ENCODE measurements around the gene FARS2.
A peak's percentile ranks its signal among the peaks of the same experiment; 100 is the strongest.

The FARS2 gene

GRCh38 chr6:5662797-5663196, 401.5 kb downstream of the FARS2 start:
- FAIRE-seq (no peak), DNase-seq (ENCODE audit: low spot score) (no peak)

GRCh38 chr6:5663259-5663658, 401.9 kb downstream of the FARS2 start:
- FAIRE-seq (no peak), DNase-seq (ENCODE audit: low spot score) (no peak)

- FAIRE-seq (no peak), DNase-seq (ENCODE audit: low spot score) (no peak)
These were observed 402.4 kb downstream of the FARS2 start for GRCh38 chr6:5663739-5664138.

GRCh38 chr6:5664149-5664548, 402.8 kb downstream of the FARS2 start:
- DNase-seq (ENCODE audit: low spot score) (no peak), FAIRE-seq (no peak)

- DNase-seq (ENCODE audit: low spot score) (no peak), FAIRE-seq (no peak)
These were observed 403.9 kb downstream of the FARS2 start for GRCh38 chr6:5665173-5665572.

GRCh38 chr6:5665667-5666066, 404.4 kb downstream of the FARS2 start:
- FAIRE-seq: no peak
- no peak for DNase-seq (ENCODE audit: low spot score)

GRCh38 chr6:5666695-5667094, 405.4 kb downstream of the FARS2 start:
- no peak for FAIRE-seq

GRCh38 chr6:5667737-5668136, 406.4 kb downstream of the FARS2 start:
- FAIRE-seq: no peak

More at GRCh38 chr6:5666695-5667094, 405.4 kb downstream of the FARS2 start:
- DNase-seq (ENCODE audit: low spot score): no peak

GRCh38 chr6:5670381-5670780, 409.1 kb downstream of the FARS2 start:
- no peak for DNase-seq (ENCODE audit: low spot score)
- FAIRE-seq: no peak

More at GRCh38 chr6:5667737-5668136, 406.4 kb downstream of the FARS2 start:
- DNase-seq (ENCODE audit: low spot score): no peak

GRCh38 chr6:5670811-5671561, 409.7 kb downstream of the FARS2 start:
- FAIRE-seq: no peak
- DNase-seq (ENCODE audit: low spot score): no peak

GRCh38 chr6:5671601-5672559, 410.6 kb downstream of the FARS2 start:
- no peak for DNase-seq (ENCODE audit: low spot score)
- no peak for FAIRE-seq

GRCh38 chr6:5672581-5673011, 411.3 kb downstream of the FARS2 start:
- FAIRE-seq (no peak), DNase-seq (ENCODE audit: low spot score) (peak; percentile 58)

- DNase-seq (ENCODE audit: low spot score): no peak
- FAIRE-seq: no peak
These were observed 411.9 kb downstream of the FARS2 start for GRCh38 chr6:5673019-5673790.

GRCh38 chr6:5674141-5674540, 412.8 kb downstream of the FARS2 start:
- no peak for FAIRE-seq
- no peak for DNase-seq (ENCODE audit: low spot score)

GRCh38 chr6:5674721-5675120, 413.4 kb downstream of the FARS2 start:
- no peak for DNase-seq (ENCODE audit: low spot score)
- no peak for FAIRE-seq

- no peak for DNase-seq (ENCODE audit: low spot score)
- FAIRE-seq: no peak
These were observed 415.4 kb downstream of the FARS2 start for GRCh38 chr6:5676701-5677100.

- FAIRE-seq: no peak
- DNase-seq (ENCODE audit: low spot score): no peak
These were observed 416.1 kb downstream of the FARS2 start for GRCh38 chr6:5677219-5678000.

GRCh38 chr6:5679270-5679669, 418.0 kb downstream of the FARS2 start:
- DNase-seq (ENCODE audit: low spot score) (no peak), FAIRE-seq (no peak)

GRCh38 chr6:5679691-5680090, 418.4 kb downstream of the FARS2 start:
- FAIRE-seq (no peak), DNase-seq (ENCODE audit: low spot score) (no peak)

GRCh38 chr6:5680095-5680494, 418.8 kb downstream of the FARS2 start:
- no peak for FAIRE-seq

GRCh38 chr6:5681480-5681879, 420.2 kb downstream of the FARS2 start:
- DNase-seq (ENCODE audit: low spot score) (no peak), FAIRE-seq (no peak)

More at GRCh38 chr6:5680095-5680494, 418.8 kb downstream of the FARS2 start:
- DNase-seq (ENCODE audit: low spot score): no peak
